NT2/D1 (cell line): ENCODE data around the gene RYK.

Source experiments
- YY1 ChIP-seq: IDR thresholded peaks from 2 replicates; pipeline ENCODE4 v1.6.1; 2011; ENCODE audit not compliant: insufficient read length, insufficient read depth
- ZNF274 ChIP-seq: IDR thresholded peaks from 2 replicates; pipeline ENCODE4 v1.6.1; 2011; ENCODE audit warnings: mild to moderate bottlenecking, low read depth, low read length

DNA sequence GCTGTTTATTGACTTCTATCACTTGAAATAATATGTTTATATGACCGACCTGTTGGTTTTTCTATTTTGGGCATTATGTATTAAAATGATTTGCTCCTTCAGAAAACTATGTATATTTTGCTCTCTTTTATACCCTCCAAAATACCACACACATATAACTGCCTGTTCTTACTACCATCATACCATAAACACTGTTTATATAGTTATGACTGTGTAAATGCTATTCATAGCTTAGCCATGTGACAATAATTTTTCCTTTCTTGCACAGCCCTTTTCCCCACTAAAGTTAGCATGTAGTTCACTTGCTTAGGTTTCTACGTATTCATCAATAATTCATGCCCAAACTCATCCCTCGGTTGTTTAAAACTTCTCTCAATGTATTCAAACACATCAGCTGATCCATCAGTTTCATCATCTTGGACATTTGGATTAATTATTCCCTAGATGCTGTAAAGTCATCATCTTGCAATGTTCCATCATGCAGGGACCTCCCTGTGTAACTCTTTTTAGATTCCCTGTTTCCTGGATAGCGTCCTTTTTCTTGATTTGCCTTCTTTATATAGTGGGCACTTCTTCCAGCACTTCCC lies 8.2 kb upstream of the RYK start:
- TF ChIP-seq ZNF274 (no peak), YY1 (no peak)
